OCI-LY3 (cell line): ENCODE data around the gene TPD52L2.
"Not testable (repeated sequence)": the region's sequence is repeated elsewhere in the genome, so short reads cannot be mapped to it uniquely, and the experiment has no call there.

Source experiments
- H2AFZ ChIP-seq: fragments of 200-600, 300-600 bp; shearing (Covaris generic); 2 replicates; pipeline ENCODE4 v1.6.0; 2014; ENCODE audit warnings: antibody characterized with exemption, low read depth, low read length
- H3K27ac ChIP-seq: fragments of 200-600, 300-600 bp; sonication (generic); 2 replicates; pipeline ENCODE4 v1.5.1; 2014; ENCODE audit warnings: mild to moderate bottlenecking, low read length, moderate library complexity, mixed read lengths
- H3K27me3 ChIP-seq: fragments of 200-600, 300-600 bp; sonication (generic); 2 replicates; pipeline ENCODE4 v1.6.1; 2014; ENCODE audit warnings: low read depth, low read length, mixed read lengths
- H3K36me3 ChIP-seq: fragments of 200-600, 300-600 bp; sonication (generic); replicated peaks from 2 replicates; pipeline ENCODE3; 2014; ENCODE audit warnings: low read depth, low read length, mixed read lengths
- H3K4me1 ChIP-seq: fragments of 300-600, 200-600 bp; sonication (generic); 2 replicates; pipeline ENCODE4 v1.6.1; 2014; ENCODE audit warnings: low read length, mixed read lengths
- H3K4me2 ChIP-seq: fragments of 200-600, 300-600 bp; sonication (generic); 2 replicates; pipeline ENCODE4 v1.6.1; 2014; ENCODE audit warnings: low read length, mixed read lengths
- H3K4me3 ChIP-seq: fragments of 300-600, 200-600 bp; sonication (generic); 2 replicates; pipeline ENCODE4 v1.5.1; 2014; ENCODE audit warnings: antibody characterized with exemption, mild to moderate bottlenecking, low read length, moderate library complexity
- H3K79me2 ChIP-seq: fragments of 300-600, 200-600 bp; shearing (Covaris generic); 2 replicates; pipeline ENCODE4 v1.6.1; 2014; ENCODE audit warnings: mild to moderate bottlenecking, low read length, mixed read lengths
- H3K9ac ChIP-seq: fragments of 300-600, 200-600 bp; shearing (Covaris generic); 2 replicates; pipeline ENCODE4 v1.6.0; 2014; ENCODE audit warnings: mild to moderate bottlenecking, low read length, moderate library complexity
- H3K9me3 ChIP-seq: fragments of 200-600, 300-600 bp; shearing (Covaris generic); 2 replicates; pipeline ENCODE4 v1.6.1; 2014; ENCODE audit warnings: low read length, mixed read lengths; ENCODE audit not compliant: insufficient read depth
- H4K20me1 ChIP-seq: fragments of 200-600, 300-600 bp; sonication (generic); 2 replicates; pipeline ENCODE4 v1.6.1; 2016; ENCODE audit warnings: low read length, mixed read lengths; ENCODE audit not compliant: insufficient read depth
- CTCF ChIP-seq: fragments of 200-600, 300-600 bp; sonication (generic); IDR thresholded peaks from 2 replicates; pipeline ENCODE4 v1.5.1; 2014; ENCODE audit warnings: antibody characterized with exemption, low read length, low read depth
- EZH2phosphoT487 ChIP-seq: fragments of 200-600 bp; shearing (Covaris generic); IDR thresholded peaks from 2 replicates; pipeline ENCODE4 v1.6.1; 2018; ENCODE audit warnings: antibody characterized with exemption, mixed run types, low read depth

The TPD52L2 gene

GRCh38 chr20:63873477-63873971 lies 8.5 kb downstream of the TPD52L2 start:
- Histone ChIP-seq H3K27me3 (no peaks in the 10 kb centered on the region), H3K4me3 (no peak overlapping the region), H3K9me3 (no peaks in the 10 kb centered on the region), H4K20me1 (0 out of 2 replicates have a peak, but pooled peaks cover 3% of the 10 kb centered on the region), H3K4me1 (no peaks in the 10 kb centered on the region), H3K27ac (no peak overlapping the region), H3K36me3 (peaks cover 50% of the 10 kb centered on the region), H3K79me2 (peaks cover 8% of the 10 kb centered on the region; the same call in 1 of the 2 replicates), H3K9ac (no peak overlapping the region), H3K4me2 (no peak overlapping the region), H2AFZ (no peak overlapping the region)
- no peak for TF ChIP-seq EZH2phosphoT487

GRCh38 chr20:63874241-63874640 lies 9.2 kb downstream of the TPD52L2 start:
- H3K79me2 ChIP-seq, H3K4me2 ChIP-seq, H4K20me1 ChIP-seq, H3K4me3 ChIP-seq, H3K4me1 ChIP-seq, H3K9ac ChIP-seq, H3K27ac ChIP-seq, H3K9me3 ChIP-seq, H2AFZ ChIP-seq, H3K27me3 ChIP-seq: not testable (repeated sequence)
- H3K36me3 ChIP-seq = peaks cover 53% of the 10 kb centered on the region

GRCh38 chr20:63876489-63877036 lies 11.5 kb downstream of the TPD52L2 start:
- TF ChIP-seq CTCF (no peak), EZH2phosphoT487 (no peak)
- Histone ChIP-seq H4K20me1 (0 out of 2 replicates have a peak, but pooled peaks cover 6% of the 10 kb centered on the region), H3K27ac (no peak overlapping the region), H3K27me3 (no peaks in the 10 kb centered on the region), H2AFZ (no peak overlapping the region), H3K9me3 (no peaks in the 10 kb centered on the region), H3K9ac (no peak overlapping the region), H3K4me3 (no peak overlapping the region), H3K79me2 (no peaks in the 10 kb centered on the region), H3K4me1 (no peaks in the 10 kb centered on the region), H3K36me3 (peaks cover 46% of the 10 kb centered on the region), H3K4me2 (no peak overlapping the region)

GRCh38 chr20:63877755-63878470 lies 12.8 kb downstream of the TPD52L2 start:
- Histone ChIP-seq H3K79me2 (no peaks in the 10 kb centered on the region), H3K36me3 (peaks cover 46% of the 10 kb centered on the region), H3K4me1 (no peaks in the 10 kb centered on the region), H3K27me3 (no peaks in the 10 kb centered on the region), H3K4me3 (no peak overlapping the region), H3K27ac (no peak overlapping the region), H3K4me2 (no peak overlapping the region), H2AFZ (no peak overlapping the region), H3K9ac (no peak overlapping the region), H3K9me3 (no peaks in the 10 kb centered on the region), H4K20me1 (peaks cover 6% of the 10 kb centered on the region; the same call in 1 of the 2 replicates)
- TF ChIP-seq EZH2phosphoT487 = no peak
- TF ChIP-seq CTCF = no peak
